GM19351 (cell line): ENCODE measurements around the gene MED22.
"Not testable (repeated sequence)": the region's sequence is repeated elsewhere in the genome, so short reads cannot be mapped to it uniquely, and the experiment has no call there.

ENCODE experiments used
- ATAC-seq: cut with Tn5 transposase; IDR thresholded peaks from one replicate; pipeline ENCODE4 v1.9.1; 2021; ENCODE audit warnings: mild to moderate bottlenecking, moderate library complexity; ENCODE audit not compliant: unreplicated experiment

The MED22 gene

GRCh38 chr9:133347985-133348717 is at the start of gene MED22, which contains the start of gene RPL7A:
TSS of gene MED22 (minus strand) at chr9:133348131. CDS start at chr9:133346662, 1,469 bp downstream.
TSS of gene RPL7A (plus strand) at chr9:133348218. CDS start at chr9:133348244, 26 bp downstream.
- peak; percentile 72 for ATAC-seq

- ATAC-seq, result no peak
These were observed 49.4 kb upstream of the MED22 start for GRCh38 chr9:133397370-133397769.

GRCh38 chr9:133396952-133397351 is 49.0 kb upstream of the MED22 start:
- ATAC-seq, result no peak

- ATAC-seq, result no peak
These were observed 46.8 kb upstream of the MED22 start for GRCh38 chr9:133394687-133395271.

GRCh38 chr9:133393399-133393798 is 45.5 kb upstream of the MED22 start:
- no peak for ATAC-seq

- not testable (repeated sequence) for ATAC-seq
These were observed 44.4 kb upstream of the MED22 start for GRCh38 chr9:133392308-133392707.

- not testable (repeated sequence) for ATAC-seq
These were observed 43.5 kb upstream of the MED22 start for GRCh38 chr9:133391449-133391848.

GRCh38 chr9:133390713-133391112 is 42.8 kb upstream of the MED22 start:
- ATAC-seq, result no peak

GRCh38 chr9:133389562-133389961 is 41.6 kb upstream of the MED22 start:
- no peak for ATAC-seq

- no peak for ATAC-seq
These were observed 41.2 kb upstream of the MED22 start for GRCh38 chr9:133389025-133389557.

- no peak for ATAC-seq
These were observed 39.7 kb upstream of the MED22 start for GRCh38 chr9:133387680-133388079.

- ATAC-seq, result no peak
These were observed 38.4 kb upstream of the MED22 start for GRCh38 chr9:133386338-133386737.

- ATAC-seq, result no peak
These were observed 37.5 kb upstream of the MED22 start for GRCh38 chr9:133385452-133385851.

GRCh38 chr9:133384736-133385321 is 36.9 kb upstream of the MED22 start:
- no peak for ATAC-seq

GRCh38 chr9:133383438-133383837 is 35.5 kb upstream of the MED22 start:
- ATAC-seq, result no peak

- ATAC-seq, result no peak
These were observed 34.7 kb upstream of the MED22 start for GRCh38 chr9:133382507-133383141.

GRCh38 chr9:133380734-133381133 is 32.8 kb upstream of the MED22 start:
- no peak for ATAC-seq

GRCh38 chr9:133379153-133380086 is 31.5 kb upstream of the MED22 start:
- no peak for ATAC-seq

GRCh38 chr9:133378408-133378962 is 30.6 kb upstream of the MED22 start:
- no peak for ATAC-seq

- no peak for ATAC-seq
These were observed 29.8 kb upstream of the MED22 start for GRCh38 chr9:133377721-133378216.
